CD4-positive, alpha-beta T cell treated with Interferon gamma for 1 hour (primary cell): ENCODE data around the gene ZBTB7C.

Source experiments
- DNase-seq: peaks from one replicate; pipeline ENCODE4 v3.0.0-alpha.2; 2020

The ZBTB7C gene

GRCh38 chr18:48134609-48135008 lies 274.6 kb downstream of the ZBTB7C start:
- no peak for DNase-seq

- DNase-seq = no peak
These were observed 275.4 kb downstream of the ZBTB7C start for GRCh38 chr18:48133671-48134251.

GRCh38 chr18:48132797-48133655 lies 276.2 kb downstream of the ZBTB7C start:
- DNase-seq = no peak

GRCh38 chr18:48131042-48131441 lies 278.1 kb downstream of the ZBTB7C start:
- DNase-seq = no peak

- DNase-seq = no peak
These were observed 279.5 kb downstream of the ZBTB7C start for GRCh38 chr18:48129621-48130082.

- DNase-seq = no peak
These were observed 281.6 kb downstream of the ZBTB7C start for GRCh38 chr18:48127606-48128005.

GRCh38 chr18:48126240-48126639 lies 282.9 kb downstream of the ZBTB7C start:
- DNase-seq = no peak

- DNase-seq = no peak
These were observed 283.5 kb downstream of the ZBTB7C start for GRCh38 chr18:48125724-48126123.

GRCh38 chr18:48124857-48125626 lies 284.1 kb downstream of the ZBTB7C start:
- DNase-seq = no peak

- no peak for DNase-seq
These were observed 285.2 kb downstream of the ZBTB7C start for GRCh38 chr18:48123941-48124340.

- no peak for DNase-seq
These were observed 285.9 kb downstream of the ZBTB7C start for GRCh38 chr18:48123324-48123723.

- DNase-seq = no peak
These were observed 286.4 kb downstream of the ZBTB7C start for GRCh38 chr18:48122816-48123215.

- DNase-seq = no peak
These were observed 286.8 kb downstream of the ZBTB7C start for GRCh38 chr18:48122376-48122775.

- no peak for DNase-seq
These were observed 287.4 kb downstream of the ZBTB7C start for GRCh38 chr18:48121752-48122151.

- DNase-seq = no peak
These were observed 290.0 kb downstream of the ZBTB7C start for GRCh38 chr18:48119204-48119603.

GRCh38 chr18:48116873-48117630 lies 292.1 kb downstream of the ZBTB7C start:
- DNase-seq = no peak

- DNase-seq = no peak
These were observed 293.2 kb downstream of the ZBTB7C start for GRCh38 chr18:48116017-48116416.

- DNase-seq = no peak
These were observed 295.5 kb downstream of the ZBTB7C start for GRCh38 chr18:48113691-48114090.

GRCh38 chr18:48111587-48111986 lies 297.6 kb downstream of the ZBTB7C start:
- no peak for DNase-seq

- DNase-seq = no peak
These were observed 298.4 kb downstream of the ZBTB7C start for GRCh38 chr18:48110797-48111196.

- no peak for DNase-seq
These were observed 299.2 kb downstream of the ZBTB7C start for GRCh38 chr18:48109961-48110493.

- DNase-seq = no peak
These were observed 301.0 kb downstream of the ZBTB7C start for GRCh38 chr18:48108136-48108535.
